Measurements from ENCODE around the gene BMP6.

BMP6 gene

DNA sequence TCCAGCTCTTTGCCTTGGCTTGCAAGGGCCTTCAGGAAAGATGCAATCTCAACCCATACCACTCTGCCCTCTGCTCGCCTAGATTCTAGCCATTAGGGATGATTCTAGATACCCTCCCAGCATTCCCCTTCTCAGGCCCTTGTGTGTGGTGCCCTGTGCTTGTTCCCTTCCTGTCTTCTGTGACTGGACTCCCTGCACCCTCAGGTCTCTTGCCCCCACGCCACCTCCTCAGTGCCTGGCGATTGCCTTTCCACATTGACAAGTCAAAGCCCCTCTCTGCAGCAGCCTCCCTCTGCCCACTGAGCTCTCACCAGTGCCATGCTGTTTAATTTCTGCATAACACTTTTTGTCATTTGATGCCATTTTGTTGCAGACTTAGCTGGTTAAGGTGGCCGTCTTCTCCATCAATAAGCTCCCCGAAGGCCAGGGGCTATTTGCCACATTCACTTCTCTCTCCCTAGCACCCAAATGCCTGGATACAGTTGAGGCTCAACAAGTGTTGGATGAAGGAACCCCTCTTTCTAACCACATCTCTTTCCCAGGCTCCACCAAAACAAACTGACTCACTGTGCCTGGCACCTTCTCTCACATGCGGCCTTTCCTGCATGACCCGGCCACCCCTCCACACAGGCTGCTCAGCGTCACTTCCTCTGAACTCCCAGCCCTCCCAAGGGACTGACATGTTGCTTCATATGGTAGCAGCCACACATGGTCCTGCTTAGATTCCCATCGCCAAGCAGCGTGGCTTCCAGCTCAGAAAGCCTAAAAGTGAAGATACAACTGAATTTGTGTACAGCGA is 189.3 kb downstream of the BMP6 start:
- Histone ChIP-seq H3K4me3 (ENCODE audit: low read length) (no peak overlapping the region), H3K4me1 (ENCODE audit: low read length) (peaks cover 85% of the 10 kb centered on the region), H3K27ac (ENCODE audit: low read length) (peak overlapping the region; percentile 97; the same call in 1 of the 2 replicates), H3K9me3 (replicated peaks; ENCODE audit: insufficient read depth, low read length) (no peaks in the 10 kb centered on the region), H2AFZ (ENCODE audit: low read length) (no peak overlapping the region), H4K20me1 (ENCODE audit: insufficient read depth, low read length) (no peaks in the 10 kb centered on the region), H3K36me3 (replicated peaks; ENCODE audit: insufficient read depth, low read length) (no peaks in the 10 kb centered on the region), H3K9me2 (replicated peaks; ENCODE audit: insufficient read depth, low read length) (no peaks in the 10 kb centered on the region), H3F3A (ENCODE audit: insufficient read depth, low read length) (peaks cover 67% of the 10 kb centered on the region), H3K4me2 (ENCODE audit: low read depth, low read length) (no peak overlapping the region), H3K9ac (ENCODE audit: low read length) (peak overlapping the region; percentile 92; the same call in 1 of the 2 replicates), H3K27me3 (replicated peaks; ENCODE audit: insufficient read depth, low read length) (no peaks in the 10 kb centered on the region), H3K79me2 (ENCODE audit: low read length) (peaks cover 82% of the 10 kb centered on the region)
- TF ChIP-seq CTCF (IDR thresholded peaks at IDR 0.05; ENCODE audit: low read length) (no peak), EZH2 (optimal IDR thresholded peaks at IDR 0.05; ENCODE audit: low read depth, low read length) (no peak), EZH2phosphoT487 (IDR thresholded peaks at IDR 0.05; ENCODE audit: low read length) (no peak)
- DNase-seq, result no peak

DNA sequence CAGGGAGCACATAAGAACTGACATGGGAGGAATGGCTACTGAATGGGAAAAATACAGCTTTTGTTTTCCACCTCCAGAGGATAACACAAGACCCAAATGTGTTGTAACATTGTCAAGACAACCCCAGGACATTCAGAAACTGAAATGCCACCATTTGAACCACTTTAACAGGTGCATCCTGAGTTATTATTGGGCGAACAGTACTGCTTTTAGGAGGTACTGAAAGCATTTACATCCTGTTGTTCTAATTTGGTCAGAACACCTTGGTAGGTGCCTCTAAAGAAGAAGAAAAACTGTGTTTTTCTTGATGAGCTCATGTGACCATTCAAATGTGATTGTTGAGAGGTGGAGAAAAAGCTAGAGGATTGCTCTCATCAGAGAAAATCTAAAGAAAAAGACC is 191.1 kb downstream of the BMP6 start:
- peak overlapping the region; percentile 97 for H3K27ac ChIP-seq (ENCODE audit: low read length)
- H3K4me1 ChIP-seq (ENCODE audit: low read length), result peaks cover 85% of the 10 kb centered on the region
- H3K36me3 ChIP-seq (replicated peaks; ENCODE audit: insufficient read depth, low read length), result no peaks in the 10 kb centered on the region
- H3K4me2 ChIP-seq (ENCODE audit: low read depth, low read length), result peak overlapping the region; percentile 55
- no peaks in the 10 kb centered on the region for H3K9me2 ChIP-seq (replicated peaks; ENCODE audit: insufficient read depth, low read length)
- H4K20me1 ChIP-seq (ENCODE audit: insufficient read depth, low read length), result no peaks in the 10 kb centered on the region
- TF ChIP-seq CTCF (IDR thresholded peaks at IDR 0.05; ENCODE audit: low read length) (no peak), EZH2phosphoT487 (IDR thresholded peaks at IDR 0.05; ENCODE audit: low read length) (no peak), EZH2 (optimal IDR thresholded peaks at IDR 0.05; ENCODE audit: low read depth, low read length) (no peak)
- H3K4me3 ChIP-seq (ENCODE audit: low read length), result no peak overlapping the region
- H2AFZ ChIP-seq (ENCODE audit: low read length), result no peak overlapping the region
- H3K9ac ChIP-seq (ENCODE audit: low read length), result peak overlapping the region; percentile 92
- H3K79me2 ChIP-seq (ENCODE audit: low read length), result peaks cover 71% of the 10 kb centered on the region
- H3K9me3 ChIP-seq (replicated peaks; ENCODE audit: insufficient read depth, low read length), result no peaks in the 10 kb centered on the region
- H3F3A ChIP-seq (ENCODE audit: insufficient read depth, low read length), result peaks cover 55% of the 10 kb centered on the region
- no peaks in the 10 kb centered on the region for H3K27me3 ChIP-seq (replicated peaks; ENCODE audit: insufficient read depth, low read length)
- DNase-seq, result peak; percentile 97

DNA sequence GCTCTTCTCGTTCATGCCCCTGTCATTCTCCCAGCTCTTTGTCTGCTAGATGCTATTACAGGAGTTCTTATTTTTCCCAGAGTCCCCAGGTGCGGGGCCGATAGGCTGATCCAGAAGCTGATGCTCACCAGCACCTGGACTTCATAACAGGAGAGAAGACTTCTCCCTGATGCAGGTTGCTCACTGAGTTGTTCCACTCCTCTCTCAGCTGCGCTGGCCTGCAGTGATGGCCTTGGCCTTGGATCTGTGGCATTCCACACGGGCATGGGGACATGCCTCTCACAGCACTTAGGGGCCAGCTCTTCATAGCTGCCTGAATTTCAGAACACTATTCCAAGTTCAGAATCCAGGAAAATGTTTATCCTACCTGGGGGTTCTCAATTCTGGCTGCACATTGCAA is 191.8 kb downstream of the BMP6 start:
- H3K79me2 ChIP-seq (ENCODE audit: low read length), result peaks cover 64% of the 10 kb centered on the region
- H3K36me3 ChIP-seq (replicated peaks; ENCODE audit: insufficient read depth, low read length), result no peaks in the 10 kb centered on the region
- no peak overlapping the region for H2AFZ ChIP-seq (ENCODE audit: low read length)
- no peaks in the 10 kb centered on the region for H3K9me2 ChIP-seq (replicated peaks; ENCODE audit: insufficient read depth, low read length)
- peak overlapping the region; percentile 4; the same call in 1 of the 2 replicates for H3K4me3 ChIP-seq (ENCODE audit: low read length)
- H3K4me1 ChIP-seq (ENCODE audit: low read length), result peaks cover 82% of the 10 kb centered on the region
- peak overlapping the region; percentile 54 for H3K4me2 ChIP-seq (ENCODE audit: low read depth, low read length)
- TF ChIP-seq CTCF (IDR thresholded peaks at IDR 0.05; ENCODE audit: low read length) (no peak), EZH2 (optimal IDR thresholded peaks at IDR 0.05; ENCODE audit: low read depth, low read length) (no peak), EZH2phosphoT487 (IDR thresholded peaks at IDR 0.05; ENCODE audit: low read length) (no peak)
- H3K9me3 ChIP-seq (replicated peaks; ENCODE audit: insufficient read depth, low read length), result no peaks in the 10 kb centered on the region
- peak overlapping the region; percentile 97 for H3K27ac ChIP-seq (ENCODE audit: low read length)
- no peak for DNase-seq
- H3K9ac ChIP-seq (ENCODE audit: low read length), result peak overlapping the region; percentile 92
- no peaks in the 10 kb centered on the region for H4K20me1 ChIP-seq (ENCODE audit: insufficient read depth, low read length)
- H3K27me3 ChIP-seq (replicated peaks; ENCODE audit: insufficient read depth, low read length), result no peaks in the 10 kb centered on the region
- H3F3A ChIP-seq (ENCODE audit: insufficient read depth, low read length), result peaks cover 48% of the 10 kb centered on the region

Data from MM.1S (cell line).